ENCODE measurements around the gene DERL3.
A peak's percentile ranks its signal among the peaks of the same experiment; 100 is the strongest.

DERL3 gene

GRCh38 chr22:23859201-23859600 is 20.4 kb upstream of the DERL3 start:
- TF ChIP-seq POLR2AphosphoS5 (IDR thresholded peaks at IDR 0.05; ENCODE audit: low read depth, low read length) (no peak), SIN3A (IDR thresholded peaks at IDR 0.05; ENCODE audit: borderline replicate concordance, insufficient read depth, low read length) (no peak), TAF1 (IDR thresholded peaks at IDR 0.05; ENCODE audit: borderline replicate concordance, insufficient read depth, low read length) (no peak), FOXP2 (optimal IDR thresholded peaks at IDR 0.05; ENCODE audit: borderline replicate concordance, extremely low read depth, extremely low read length, insufficient read depth) (no peak), REST (IDR thresholded peaks at IDR 0.05; ENCODE audit: insufficient read depth in 1 of 2, low read depth in 2 of 2, low read length in 2 of 2) (no peak)

- TF ChIP-seq SIN3A (IDR thresholded peaks at IDR 0.05; ENCODE audit: borderline replicate concordance, insufficient read depth, low read length) (no peak), POLR2AphosphoS5 (IDR thresholded peaks at IDR 0.05; ENCODE audit: low read depth, low read length) (no peak), TAF1 (IDR thresholded peaks at IDR 0.05; ENCODE audit: borderline replicate concordance, insufficient read depth, low read length) (no peak), FOXP2 (optimal IDR thresholded peaks at IDR 0.05; ENCODE audit: borderline replicate concordance, extremely low read depth, extremely low read length, insufficient read depth) (no peak), REST (IDR thresholded peaks at IDR 0.05; ENCODE audit: insufficient read depth in 1 of 2, low read depth in 2 of 2, low read length in 2 of 2) (no peak)
These were observed 19.6 kb upstream of the DERL3 start for GRCh38 chr22:23858484-23858815.

GRCh38 chr22:23857606-23858483 is 19.0 kb upstream of the DERL3 start, which contains the start of gene SLC2A11:
Gene SLC2A11 (plus strand): TSS chr22:23857875. CDS start chr22:23858000, 125 bp downstream.
- TF ChIP-seq FOXP2 (optimal IDR thresholded peaks at IDR 0.05; ENCODE audit: borderline replicate concordance, extremely low read depth, extremely low read length, insufficient read depth), result peak; percentile 34
- TF ChIP-seq SIN3A (IDR thresholded peaks at IDR 0.05; ENCODE audit: borderline replicate concordance, insufficient read depth, low read length), result no peak
- TF ChIP-seq TAF1 (IDR thresholded peaks at IDR 0.05; ENCODE audit: borderline replicate concordance, insufficient read depth, low read length), result peak; percentile 56; the same call in 1 of the 2 replicates
- peak; percentile 93 for TF ChIP-seq POLR2AphosphoS5 (IDR thresholded peaks at IDR 0.05; ENCODE audit: low read depth, low read length)

GRCh38 chr22:23856721-23857605 is 18.2 kb upstream of the DERL3 start:
- TF ChIP-seq SIN3A (IDR thresholded peaks at IDR 0.05; ENCODE audit: borderline replicate concordance, insufficient read depth, low read length) (no peak), FOXP2 (optimal IDR thresholded peaks at IDR 0.05; ENCODE audit: borderline replicate concordance, extremely low read depth, extremely low read length, insufficient read depth) (no peak), REST (IDR thresholded peaks at IDR 0.05; ENCODE audit: insufficient read depth in 1 of 2, low read depth in 2 of 2, low read length in 2 of 2) (no peak), POLR2AphosphoS5 (IDR thresholded peaks at IDR 0.05; ENCODE audit: low read depth, low read length) (no peak)

GRCh38 chr22:23850136-23850611 is 11.4 kb upstream of the DERL3 start:
- TF ChIP-seq SIN3A (IDR thresholded peaks at IDR 0.05; ENCODE audit: borderline replicate concordance, insufficient read depth, low read length) (no peak), TAF1 (IDR thresholded peaks at IDR 0.05; ENCODE audit: borderline replicate concordance, insufficient read depth, low read length) (no peak), POLR2AphosphoS5 (IDR thresholded peaks at IDR 0.05; ENCODE audit: low read depth, low read length) (no peak)
